Measurements from ENCODE around the gene RAPGEF1. TPM values are rescaled to one million over a fixed set of nuclear protein-coding genes. Genes with fewer than 3 reads are reported as not detected.
A peak's percentile ranks its signal among the peaks of the same experiment; 100 is the strongest.

The RAPGEF1 gene
- polyA plus RNA-seq, 2 of the 4 experiments (the other 2 are of a cell fraction): 21.6 to 27.7 TPM

DNA sequence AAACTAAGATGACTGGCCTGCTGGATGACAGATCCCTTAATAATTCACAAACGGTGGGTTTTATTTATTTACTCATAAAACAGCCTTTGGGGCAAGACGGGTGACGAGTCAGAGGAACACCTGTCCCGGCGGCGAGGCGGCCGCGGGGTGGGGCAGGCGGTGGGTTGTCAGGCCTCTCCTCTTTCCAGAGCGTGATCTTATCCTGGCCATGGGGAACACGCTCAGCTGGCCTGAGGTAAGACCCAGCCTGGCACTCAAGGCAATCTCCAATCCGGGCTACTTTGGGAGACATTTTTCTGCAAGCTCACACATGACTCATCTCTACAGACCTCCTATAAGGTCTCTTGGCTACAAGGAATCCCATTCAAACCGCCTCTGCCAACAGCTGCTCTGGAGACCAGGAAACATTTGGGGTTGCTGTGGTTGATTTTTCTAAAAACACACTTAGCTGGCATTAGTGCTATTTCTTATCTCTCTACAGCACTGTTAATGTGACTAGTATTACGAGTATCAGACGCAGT is 6.3 kb downstream of the RAPGEF1 start (continued):
- TF ChIP-seq CHD4 (IDR thresholded peaks at IDR 0.05; ENCODE audit: borderline replicate concordance): no peak
- no peak for TF ChIP-seq CEBPB (IDR thresholded peaks at IDR 0.05)
- TF ChIP-seq POLR2AphosphoS2 (conservative IDR thresholded peaks at IDR 0.05; ENCODE audit: low read length): no peak
- TF ChIP-seq ZFP36 (IDR thresholded peaks at IDR 0.05; ENCODE audit: borderline replicate concordance, partially characterized antibody): no peak
- TF ChIP-seq MAZ (IDR thresholded peaks at IDR 0.05; ENCODE audit: borderline replicate concordance, low read depth, low read length): no peak
- no peak for TF ChIP-seq ESRRA (IDR thresholded peaks at IDR 0.05; ENCODE audit: borderline replicate concordance, low read length)
- TF ChIP-seq EHF (CRISPR knock-in tag; IDR thresholded peaks at IDR 0.05): no peak
- no peak for TF ChIP-seq TFCP2L1 (CRISPR knock-in tag; IDR thresholded peaks at IDR 0.05)
- no peak for TF ChIP-seq RCOR1 (IDR thresholded peaks at IDR 0.05; ENCODE audit: low read depth, low read length)
- no peak for TF ChIP-seq ZSCAN20 (CRISPR knock-in tag; IDR thresholded peaks at IDR 0.05)
- TF ChIP-seq NFE2L2 (conservative IDR thresholded peaks at IDR 0.05; ENCODE audit: low read length): no peak
- no peak for TF ChIP-seq CHD2 (IDR thresholded peaks at IDR 0.05; ENCODE audit: low read length, partially characterized antibody)
- 0 out of 2 replicates have a peak, but pooled peaks have one; percentile 28 for TF ChIP-seq MYC (IDR thresholded peaks at IDR 0.05; ENCODE audit: borderline replicate concordance, low read length)
- no peak for TF ChIP-seq SMC3 (IDR thresholded peaks at IDR 0.05)
- no peak for TF ChIP-seq KDM1A (IDR thresholded peaks at IDR 0.05; ENCODE audit: low read depth)
- TF ChIP-seq GATA3 (IDR thresholded peaks at IDR 0.05; ENCODE audit: borderline replicate concordance): peak; percentile 53; the same call in 1 of the 2 replicates
- TF ChIP-seq SREBF2 (IDR thresholded peaks at IDR 0.05): no peak
- TF ChIP-seq ZNF302 (CRISPR knock-in tag; IDR thresholded peaks at IDR 0.05): no peak
- TF ChIP-seq HOXB13 (CRISPR knock-in tag; IDR thresholded peaks at IDR 0.05; ENCODE audit: low read depth): no peak
- no peak for TF ChIP-seq RNF2 (IDR thresholded peaks at IDR 0.05; ENCODE audit: borderline replicate concordance, low read depth)
- TF ChIP-seq HDAC2 (IDR thresholded peaks at IDR 0.05): no peak
- TF ChIP-seq RARB (CRISPR knock-in tag; IDR thresholded peaks at IDR 0.05): no peak
- TF ChIP-seq PHF8 (IDR thresholded peaks at IDR 0.05; ENCODE audit: borderline replicate concordance, low read depth): no peak
- TF ChIP-seq EP300 (IDR thresholded peaks at IDR 0.05): 0 out of 5 replicates have a peak, but pooled peaks of 1 of the 2 experiments have one; percentile 17
- no peak for TF ChIP-seq POLR2A (IDR thresholded peaks at IDR 0.05; ENCODE audit: low read length)
- TF ChIP-seq RFX5 (IDR thresholded peaks at IDR 0.05): no peak
- peak; percentile 57 for TF ChIP-seq FOSL2 (IDR thresholded peaks at IDR 0.05)
- peak; percentile 88 for TF ChIP-seq FOSL2 (CRISPR knock-in tag; IDR thresholded peaks at IDR 0.05)
- TF ChIP-seq, protein P1, sequence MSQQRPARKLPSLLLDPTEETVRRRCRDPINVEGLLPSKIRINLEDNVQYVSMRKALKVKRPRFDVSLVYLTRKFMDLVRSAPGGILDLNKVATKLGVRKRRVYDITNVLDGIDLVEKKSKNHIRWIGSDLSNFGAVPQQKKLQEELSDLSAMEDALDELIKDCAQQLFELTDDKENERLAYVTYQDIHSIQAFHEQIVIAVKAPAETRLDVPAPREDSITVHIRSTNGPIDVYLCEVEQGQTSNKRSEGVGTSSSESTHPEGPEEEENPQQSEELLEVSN (IDR thresholded peaks at IDR 0.05; ENCODE audit: borderline replicate concordance, low read depth): no peak
- TF ChIP-seq JUN (IDR thresholded peaks at IDR 0.05): peak in 1 of 2 experiments; percentile 30; a peak in 1 of 5 replicates
- TF ChIP-seq, protein P2, sequence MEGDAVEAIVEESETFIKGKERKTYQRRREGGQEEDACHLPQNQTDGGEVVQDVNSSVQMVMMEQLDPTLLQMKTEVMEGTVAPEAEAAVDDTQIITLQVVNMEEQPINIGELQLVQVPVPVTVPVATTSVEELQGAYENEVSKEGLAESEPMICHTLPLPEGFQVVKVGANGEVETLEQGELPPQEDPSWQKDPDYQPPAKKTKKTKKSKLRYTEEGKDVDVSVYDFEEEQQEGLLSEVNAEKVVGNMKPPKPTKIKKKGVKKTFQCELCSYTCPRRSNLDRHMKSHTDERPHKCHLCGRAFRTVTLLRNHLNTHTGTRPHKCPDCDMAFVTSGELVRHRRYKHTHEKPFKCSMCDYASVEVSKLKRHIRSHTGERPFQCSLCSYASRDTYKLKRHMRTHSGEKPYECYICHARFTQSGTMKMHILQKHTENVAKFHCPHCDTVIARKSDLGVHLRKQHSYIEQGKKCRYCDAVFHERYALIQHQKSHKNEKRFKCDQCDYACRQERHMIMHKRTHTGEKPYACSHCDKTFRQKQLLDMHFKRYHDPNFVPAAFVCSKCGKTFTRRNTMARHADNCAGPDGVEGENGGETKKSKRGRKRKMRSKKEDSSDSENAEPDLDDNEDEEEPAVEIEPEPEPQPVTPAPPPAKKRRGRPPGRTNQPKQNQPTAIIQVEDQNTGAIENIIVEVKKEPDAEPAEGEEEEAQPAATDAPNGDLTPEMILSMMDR (IDR thresholded peaks at IDR 0.05): no peak
- TF ChIP-seq, protein P3, sequence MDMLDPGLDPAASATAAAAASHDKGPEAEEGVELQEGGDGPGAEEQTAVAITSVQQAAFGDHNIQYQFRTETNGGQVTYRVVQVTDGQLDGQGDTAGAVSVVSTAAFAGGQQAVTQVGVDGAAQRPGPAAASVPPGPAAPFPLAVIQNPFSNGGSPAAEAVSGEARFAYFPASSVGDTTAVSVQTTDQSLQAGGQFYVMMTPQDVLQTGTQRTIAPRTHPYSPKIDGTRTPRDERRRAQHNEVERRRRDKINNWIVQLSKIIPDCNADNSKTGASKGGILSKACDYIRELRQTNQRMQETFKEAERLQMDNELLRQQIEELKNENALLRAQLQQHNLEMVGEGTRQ (IDR thresholded peaks at IDR 0.05): no peak
- TF ChIP-seq JUNB (IDR thresholded peaks at IDR 0.05): peak; percentile 48; the same call in 1 of the 2 replicates
- TF ChIP-seq HEYL (CRISPR knock-in tag; IDR thresholded peaks at IDR 0.05): no peak
- TF ChIP-seq, protein P4, sequence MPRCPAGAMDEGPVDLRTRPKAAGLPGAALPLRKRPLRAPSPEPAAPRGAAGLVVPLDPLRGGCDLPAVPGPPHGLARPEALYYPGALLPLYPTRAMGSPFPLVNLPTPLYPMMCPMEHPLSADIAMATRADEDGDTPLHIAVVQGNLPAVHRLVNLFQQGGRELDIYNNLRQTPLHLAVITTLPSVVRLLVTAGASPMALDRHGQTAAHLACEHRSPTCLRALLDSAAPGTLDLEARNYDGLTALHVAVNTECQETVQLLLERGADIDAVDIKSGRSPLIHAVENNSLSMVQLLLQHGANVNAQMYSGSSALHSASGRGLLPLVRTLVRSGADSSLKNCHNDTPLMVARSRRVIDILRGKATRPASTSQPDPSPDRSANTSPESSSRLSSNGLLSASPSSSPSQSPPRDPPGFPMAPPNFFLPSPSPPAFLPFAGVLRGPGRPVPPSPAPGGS (IDR thresholded peaks at IDR 0.05): no peak
- TF ChIP-seq RAD21 (conservative IDR thresholded peaks at IDR 0.05 in 1 of 2, IDR thresholded peaks at IDR 0.05 in 1 of 2): no peak
- no peak for TF ChIP-seq ZC3H11A (IDR thresholded peaks at IDR 0.05)
- TF ChIP-seq HOXA7 (CRISPR knock-in tag; IDR thresholded peaks at IDR 0.05): no peak
- no peak for TF ChIP-seq NR3C1 (IDR thresholded peaks at IDR 0.05)
- TF ChIP-seq EHMT2 (IDR thresholded peaks at IDR 0.05; ENCODE audit: low read depth): no peak
- no peak for TF ChIP-seq FOXS1 (CRISPR knock-in tag; IDR thresholded peaks at IDR 0.05)
- no peak for TF ChIP-seq CBX2 (IDR thresholded peaks at IDR 0.05; ENCODE audit: borderline replicate concordance, low read depth)
